Kidney (tissue), 14 donors: ENCODE measurements around the gene TFRC. TPM values are rescaled to one million over a fixed set of nuclear protein-coding genes. Genes with fewer than 3 reads are reported as not detected.
"Not testable (repeated sequence)": the region's sequence is repeated elsewhere in the genome, so short reads cannot be mapped to it uniquely, and the experiment has no call there.

Experiments used
- DNase-seq, 5 donors: peaks; one replicate each; pipeline ENCODE4 v3.0.0-alpha.2; 2013 to 2020
- FAIRE-seq: peaks from 2 replicates; lab custom pipeline; 2012; peaks lifted over from hg19 to GRCh38; lab: Jason Lieb, UNC
- H3K27ac ChIP-seq, 2 donors: one replicate each; pipeline ENCODE4 v1.7.0; 2013; ENCODE audit warnings: low read depth in 2 of 2, low read length in 2 of 2, inconsistent platforms in 1 of 2
- H3K27me3 ChIP-seq: one replicate; pipeline ENCODE4 v1.7.1; 2013; ENCODE audit warnings: low read length, inconsistent platforms; ENCODE audit not compliant: control insufficient read depth, insufficient read depth
- H3K36me3 ChIP-seq, 3 donors: one replicate each; pipeline versions ENCODE4 v1.7.0 to v1.7.1; 2013; ENCODE audit warnings: low read length in 3 of 3, control low read depth in 1 of 3, inconsistent platforms in 1 of 3; ENCODE audit not compliant: insufficient read depth in 3 of 3, control insufficient read depth in 2 of 3
- H3K4me1 ChIP-seq, 3 donors: one replicate each; pipeline versions ENCODE4 v1.7.0 to v1.7.1; 2013; ENCODE audit warnings: low read length in 3 of 3, inconsistent platforms in 1 of 3, low read depth in 1 of 3; ENCODE audit not compliant: control insufficient read depth in 2 of 3, insufficient read depth in 2 of 3
- H3K4me3 ChIP-seq, 3 donors: one replicate each; pipeline versions ENCODE4 v1.7.0 to v1.8.1; 2013; ENCODE audit warnings: low read length in 3 of 3, control low read depth in 1 of 3, inconsistent platforms in 1 of 3
- H3K9ac ChIP-seq, 3 donors: one replicate each; pipeline versions ENCODE4 v1.7.0 to v1.7.1; 2013; ENCODE audit warnings: low read length in 3 of 3, control low read depth in 1 of 3, inconsistent platforms in 1 of 3
- H3K9me3 ChIP-seq, 3 donors: one replicate each; pipeline versions ENCODE4 v1.7.0 to v1.7.1; 2013; ENCODE audit warnings: low read length in 3 of 3, control low read depth in 1 of 3, inconsistent platforms in 1 of 3; ENCODE audit not compliant: control insufficient read depth in 2 of 3, insufficient read depth in 1 of 3
- CTCF ChIP-seq: IDR thresholded peaks from 3 replicates; pipeline ENCODE4 v1.5.1; 2012; ENCODE audit warnings: mild to moderate bottlenecking, moderate library complexity, borderline replicate concordance; ENCODE audit not compliant: insufficient read depth; ENCODE audit errors: extremely low read depth
- intact Hi-C: fragments of 100-400 bp; cut with DNase I; formaldehyde crosslinking; loops from one replicate; pipeline ENCODE4 v1.11.1; 2022
- polyA plus RNA-seq: library from polyadenylated mRNA; stranded (reverse); fragments of 350-450 nt; fragmentation: Illumina TruSeq; extraction: RNeasy Lipid Tissue Mini Kit (QIAGEN cat#74804); gene quantifications from one replicate; pipeline ENCODE4 v1.2.3, GENCODE V29; 2014; ENCODE audit warnings: low read depth, low replicate concordance; ENCODE audit not compliant: insufficient read depth
- total RNA-seq: library from RNA; stranded (reverse); fragmentation: NEBNext Ultra II Directional; extraction: Animal tissue kit (Norgen Biotek cat#: 25700); gene quantifications from one replicate; pipeline ENCODE4 v1.2.1, GENCODE V29; 2021
- donor health status: control.
- donor health status: control.
- donor health status: control.
- donor health status: control.
- donor health status: control.
- donor health status: DM: yes; HTN: yes; CAD: no.
- donor health status: Normal renal cell carcinoma (clear cell type).

The TFRC gene
- total and polyA plus RNA-seq, 2 donors from 2014 or later, result 23.7 to 61.1 TPM

- H3K27ac ChIP-seq, result no peak overlapping the region
- intact Hi-C loops, result no loop called here
- no peak for TF ChIP-seq CTCF
- DNase-seq (no peak), FAIRE-seq (no peak)
- H3K4me3 ChIP-seq, result no peak overlapping the region
- peaks cover 4 to 75% (median 44%) of the 10 kb centered on the region in 3 donors for H3K36me3 ChIP-seq
- no peaks in the 10 kb centered on the region for H3K9me3 ChIP-seq
- no peaks in the 10 kb centered on the region for H3K27me3 ChIP-seq
- no peak overlapping the region for H3K9ac ChIP-seq
- H3K4me1 ChIP-seq, result no peaks in the 10 kb centered on the region
Observed at GRCh38 chr3:196057760-196058331, 24.0 kb downstream of the TFRC start.

DNA sequence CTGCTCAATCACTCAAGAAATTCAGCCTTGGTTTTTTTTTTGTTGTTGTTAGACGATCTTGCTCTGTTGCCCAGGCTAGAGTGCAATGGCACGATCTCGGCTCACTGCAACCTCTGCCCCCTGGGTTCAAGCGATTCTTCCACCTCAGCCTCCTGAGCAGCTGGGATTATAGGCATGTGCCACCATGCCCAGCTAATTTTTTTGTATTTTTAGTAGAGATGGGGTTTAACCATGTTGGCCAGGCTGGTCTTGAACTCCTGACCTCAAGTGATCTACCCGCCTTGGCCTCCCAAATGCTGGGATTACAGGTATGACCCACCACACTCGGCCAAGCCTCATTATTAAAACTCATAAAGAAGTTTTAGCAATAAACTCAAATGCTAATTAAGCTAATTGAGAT, 25.5 kb downstream of the TFRC start:
- FAIRE-seq, H3K4me1 ChIP-seq, intact Hi-C loops, H3K27me3 ChIP-seq, H3K27ac ChIP-seq, DNase-seq, H3K4me3 ChIP-seq, H3K9me3 ChIP-seq, H3K9ac ChIP-seq: not testable (repeated sequence)
- peaks cover 4 to 69% (median 47%) of the 10 kb centered on the region in 3 donors for H3K36me3 ChIP-seq

DNA sequence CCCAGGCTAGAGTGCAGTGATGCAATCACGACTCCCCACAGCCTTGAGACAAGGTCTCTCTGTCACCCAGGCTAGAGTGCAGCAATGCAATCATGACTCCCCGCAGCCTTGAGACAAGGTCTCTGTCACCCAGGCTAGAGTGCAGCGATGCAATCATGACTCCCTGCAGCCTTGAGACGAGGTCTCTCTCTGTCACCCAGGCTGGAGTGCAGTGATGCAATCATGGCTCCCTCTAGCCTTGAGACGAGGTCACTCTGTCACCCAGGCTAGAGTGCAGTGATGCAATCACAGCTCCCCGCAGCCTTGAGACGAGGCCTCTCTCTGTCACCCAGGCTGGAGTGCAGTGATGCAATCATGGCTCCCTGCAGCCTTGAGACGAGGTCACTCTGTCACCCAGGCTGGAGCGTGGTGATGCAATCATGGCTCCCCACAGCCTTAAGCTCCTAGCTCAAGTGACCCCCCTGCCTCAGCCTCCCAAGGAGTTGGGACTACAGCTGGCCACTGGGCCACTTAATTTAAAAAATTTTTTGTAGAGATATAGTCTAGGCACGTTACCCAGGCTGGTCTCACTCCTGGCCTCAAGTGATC, 26.1 kb downstream of the TFRC start:
- H3K9ac ChIP-seq, result no peak overlapping the region
- FAIRE-seq, result no peak
- H3K27ac ChIP-seq, result no peak overlapping the region

More for the DNA sequence above, 26.1 kb downstream of the TFRC start:
- no peak for TF ChIP-seq CTCF
- Histone ChIP-seq H3K4me3 (no peak overlapping the region), H3K36me3 (peaks cover 4 to 66% (median 50%) of the 10 kb centered on the region in 3 donors), H3K9me3 (no peaks in the 10 kb centered on the region), H3K4me1 (no peaks in the 10 kb centered on the region), H3K27me3 (no peaks in the 10 kb centered on the region)
- intact Hi-C loops, result no loop called here
- DNase-seq, result no peak
